Amniotic epithelial cell (primary cell): ENCODE data around the gene ANXA2R.

Experiments
- DNase-seq: peaks from one replicate; pipeline ENCODE4 v3.0.0-alpha.2; 2010; ENCODE audit warnings: low read depth

The ANXA2R gene

DNA sequence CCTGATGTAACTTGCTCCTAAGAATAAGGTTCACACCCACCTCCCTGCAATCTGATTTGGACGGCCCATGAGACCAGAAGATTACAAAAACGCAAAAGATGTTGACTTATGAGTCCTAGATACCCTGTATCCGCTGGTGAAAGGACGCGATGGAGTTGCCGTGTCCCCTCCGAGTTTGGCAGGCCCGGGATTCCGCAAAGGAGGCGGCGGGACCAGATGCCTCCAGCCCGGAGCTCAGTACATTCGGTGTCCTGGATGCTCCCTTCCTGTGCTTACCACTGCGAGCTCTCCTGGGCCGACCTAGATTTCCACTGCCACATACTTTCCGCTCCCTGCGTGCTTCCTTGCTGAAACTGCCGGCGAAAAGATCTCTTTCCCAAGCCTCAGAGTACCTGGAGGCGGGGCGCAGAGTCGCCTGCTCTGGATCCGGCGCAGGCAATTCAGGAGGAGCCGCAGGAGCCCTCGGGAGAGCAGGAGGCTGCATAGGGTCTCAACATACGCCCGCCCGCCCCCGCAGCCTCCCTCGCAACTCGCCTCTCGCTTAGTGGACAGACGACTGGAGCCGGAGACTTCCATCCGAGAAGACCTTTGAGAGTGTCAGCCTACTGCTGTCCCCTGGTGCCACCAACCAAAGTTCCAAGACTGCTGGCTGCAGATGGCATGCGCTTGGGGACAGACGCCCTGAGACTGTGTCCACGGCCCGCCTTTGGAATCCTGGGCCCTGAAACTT lies 39.8 kb downstream of the ANXA2R start:
- peak; percentile 57 for DNase-seq

DNA sequence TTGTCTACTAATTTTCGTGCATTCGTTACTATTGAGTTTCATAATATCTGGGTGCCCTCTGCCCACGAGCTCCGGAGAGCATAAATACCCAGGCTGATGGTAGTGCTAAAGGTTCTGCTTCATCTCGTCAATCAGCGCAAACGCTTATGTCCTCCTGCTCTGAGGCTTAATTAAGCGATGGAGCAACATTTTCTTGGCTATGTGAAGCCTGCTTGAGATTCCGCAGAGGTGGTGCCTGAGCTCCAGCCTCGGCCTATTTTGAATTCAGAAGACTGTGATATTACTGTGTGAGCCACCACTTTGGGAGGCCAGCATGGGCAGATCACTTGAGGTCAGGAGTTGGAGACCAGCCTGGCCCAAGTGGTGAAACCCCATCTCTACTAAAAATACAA lies 44.8 kb downstream of the ANXA2R start:
- peak; percentile 68 for DNase-seq

DNA sequence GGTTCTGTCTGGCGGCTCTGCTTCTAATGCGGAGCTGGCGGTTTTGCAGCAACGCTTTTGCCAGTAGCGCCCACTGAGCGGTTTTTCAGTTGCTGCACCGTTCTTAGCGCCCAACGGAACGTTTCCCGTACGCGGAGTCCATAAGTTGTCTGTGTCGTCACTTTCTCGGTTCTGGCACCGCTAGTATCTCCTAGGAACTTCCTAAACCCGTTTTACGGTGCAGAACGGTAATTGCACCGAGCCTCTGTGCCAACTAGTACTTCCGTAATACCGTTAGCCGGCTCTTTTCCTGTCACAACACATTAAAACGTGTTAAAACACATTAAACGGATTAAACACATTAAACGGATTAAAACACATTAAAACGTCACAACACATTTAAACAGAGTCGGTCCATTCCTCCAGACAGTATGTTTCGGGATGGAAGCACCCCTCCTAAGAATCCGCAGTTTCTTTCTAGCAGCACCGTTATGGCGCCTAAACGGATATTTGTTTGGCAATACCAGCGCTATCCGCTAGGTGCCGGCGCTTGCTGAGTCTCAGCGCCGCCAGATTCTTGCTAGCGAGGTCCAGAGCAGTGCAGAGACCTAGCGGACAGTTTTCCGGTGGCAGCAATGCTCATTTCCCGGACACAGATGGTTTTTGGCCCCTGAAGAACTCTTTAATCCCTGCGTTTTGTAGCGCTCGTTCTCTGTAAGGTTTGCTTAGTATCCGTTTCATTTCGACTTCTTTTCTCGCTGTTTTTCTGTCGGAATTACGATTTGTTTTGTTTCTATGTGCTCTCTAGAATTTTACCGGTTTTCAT lies 45.4 kb downstream of the ANXA2R start:
- peak; percentile 92 for DNase-seq

DNA sequence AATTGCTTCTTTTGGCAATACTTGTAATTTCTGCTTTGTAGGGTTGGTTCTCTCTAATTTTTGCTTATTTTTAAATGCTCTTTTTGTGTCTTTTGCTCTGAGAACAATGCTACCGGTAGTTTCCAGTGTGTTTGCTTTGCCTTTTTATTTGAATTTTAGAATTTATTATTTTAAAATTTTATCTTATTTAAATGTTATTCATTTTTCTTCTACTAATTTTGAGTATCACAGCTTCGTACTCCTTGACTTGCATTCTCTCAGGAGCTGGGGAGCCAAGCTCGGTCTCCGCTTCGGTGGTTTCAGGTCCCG lies 45.9 kb downstream of the ANXA2R start:
- DNase-seq: no peak

- DNase-seq: peak; percentile 87
These were observed 46.4 kb downstream of the ANXA2R start for GRCh38 chr5:42993516-42994245.

DNA sequence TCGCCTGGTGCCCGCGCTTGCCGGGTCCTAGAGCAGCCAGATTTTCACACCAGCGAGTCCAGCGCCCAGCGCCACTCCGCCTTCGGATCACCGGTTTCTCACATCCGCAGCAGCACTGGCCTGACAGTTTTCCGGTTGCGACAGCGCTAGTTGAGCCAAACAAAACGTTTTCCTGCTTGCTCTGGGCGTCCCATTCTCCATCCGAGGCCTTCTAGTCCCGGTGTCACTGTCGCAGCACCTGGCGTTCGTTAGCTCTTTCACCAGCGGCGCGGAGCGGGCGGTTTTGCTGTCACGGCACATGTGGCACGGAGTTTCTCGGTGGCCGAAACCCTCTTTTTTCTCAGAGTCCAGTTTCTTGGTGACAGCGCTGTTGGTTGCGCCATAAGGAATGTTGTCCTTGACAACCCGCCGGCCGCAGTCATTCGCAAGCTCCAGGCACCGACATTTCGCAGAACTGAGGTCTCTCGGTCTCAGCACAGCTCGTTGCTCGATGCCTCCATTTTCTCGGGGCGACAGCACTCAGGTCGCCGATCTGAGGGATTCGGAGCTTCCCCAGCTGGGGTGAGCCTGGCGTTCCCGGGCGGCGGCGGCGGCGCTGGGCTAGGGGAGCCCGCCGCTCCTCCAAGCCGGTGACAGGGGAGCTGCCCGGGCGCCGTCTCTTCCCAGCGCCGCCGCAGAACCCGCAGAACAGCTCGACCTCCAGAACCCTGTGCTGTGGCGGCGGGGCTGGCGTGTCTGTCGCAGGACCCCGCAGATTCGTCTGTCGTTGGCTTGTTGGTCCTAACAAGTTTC lies 47.8 kb downstream of the ANXA2R start:
- peak; percentile 79 for DNase-seq

- no peak for DNase-seq
These were observed 48.6 kb downstream of the ANXA2R start for GRCh38 chr5:42991404-42992087.

DNA sequence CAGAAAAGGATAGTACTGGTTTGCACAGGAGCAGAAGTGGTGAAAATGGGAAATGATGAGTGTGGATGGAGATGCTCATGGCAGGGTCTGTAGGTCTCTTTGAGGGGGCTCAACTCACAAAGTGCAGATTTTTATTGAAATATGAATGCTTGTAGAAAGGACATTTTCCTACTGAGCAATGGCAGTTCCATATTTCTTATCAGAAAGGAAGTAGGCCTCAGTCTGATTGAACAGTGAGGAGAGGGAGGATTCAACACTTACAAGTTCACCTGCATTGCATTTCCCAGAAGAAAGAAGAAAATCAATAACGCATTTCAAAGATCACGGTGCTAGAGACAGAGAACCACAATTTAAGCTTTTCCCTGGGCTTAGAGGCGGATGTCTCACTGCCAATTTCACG lies 49.2 kb downstream of the ANXA2R start:
- no peak for DNase-seq
